OCI-LY7 (cell line): Measurements from ENCODE around the gene OLFML2B. TPM values are rescaled to one million over a fixed set of nuclear protein-coding genes. Genes with fewer than 3 reads are reported as not detected.

Experiments used
- BruUV-seq: library from RNA; stranded (reverse); fragments of 400-500 nt; replicated peaks from 2 replicates; lab custom pipeline; 2021; lab: Mats Ljungman, UMichigan
- CTCF ChIA-PET: fragments of 300-600 bp; sonication (Branson Sonifier 250); formaldehyde crosslinking; loops from one replicate; lab custom pipeline; 2022; ENCODE audit warnings: antibody characterized with exemption; ENCODE audit not compliant: unreplicated experiment; lab: Charles Lee
- POLR2A ChIA-PET: fragments of 300-600 bp; sonication (Branson Sonifier 250); formaldehyde crosslinking; loops from one replicate; lab custom pipeline; 2022; ENCODE audit warnings: antibody characterized with exemption; lab: Charles Lee
- DNase-seq: peaks from one replicate; pipeline ENCODE4 v3.0.0-alpha.2; 2015; ENCODE audit warnings: low spot score
- H2AFZ ChIP-seq: fragments of 200-600 bp; sonication (generic), shearing (Covaris generic); 2 replicates; pipeline ENCODE4 v1.6.1; 2014; ENCODE audit warnings: mild to moderate bottlenecking, antibody characterized with exemption, low read length, moderate library complexity
- H3K27ac ChIP-seq: fragments of 200-600 bp; sonication (generic); 2 replicates; pipeline ENCODE4 v1.5.1; 2014; ENCODE audit warnings: mixed run types, low read depth, mild to moderate bottlenecking, moderate library complexity, low read length, inconsistent platforms; ENCODE audit not compliant: poor library complexity, severe bottlenecking
- H3K36me3 ChIP-seq: fragments of 200-600 bp; sonication (generic); 2 replicates; pipeline ENCODE4 v1.6.1; 2014; ENCODE audit warnings: mild to moderate bottlenecking, antibody characterized with exemption, low read length, moderate library complexity, mixed read lengths; ENCODE audit not compliant: insufficient read depth
- H3K4me1 ChIP-seq: fragments of 200-600 bp; sonication (generic); 2 replicates; pipeline ENCODE4 v1.5.1; 2014; ENCODE audit warnings: mild to moderate bottlenecking, low read length; ENCODE audit not compliant: insufficient read depth, poor library complexity, severe bottlenecking
- H3K4me2 ChIP-seq: fragments of 200-600 bp; sonication (generic); 2 replicates; pipeline ENCODE4 v1.6.1; 2014; ENCODE audit warnings: mild to moderate bottlenecking, low read length
- H3K4me3 ChIP-seq: fragments of 200-600 bp; sonication (generic); 2 replicates; pipeline ENCODE4 v1.5.1; 2014; ENCODE audit warnings: mild to moderate bottlenecking, low read depth, low read length; ENCODE audit not compliant: poor library complexity, severe bottlenecking
- H3K79me2 ChIP-seq: fragments of 200-600 bp; sonication (generic); 2 replicates; pipeline ENCODE4 v1.6.1; 2016; ENCODE audit warnings: low read depth, mild to moderate bottlenecking, low read length, moderate library complexity, mixed read lengths; ENCODE audit not compliant: insufficient read depth
- H3K9me2 ChIP-seq: fragments of 200-600 bp; sonication (generic); 2 replicates; pipeline ENCODE4 v1.6.1; 2016; ENCODE audit warnings: mild to moderate bottlenecking, low read length, mixed read lengths; ENCODE audit not compliant: insufficient read depth
- H3K9me3 ChIP-seq: fragments of 200-600 bp; sonication (generic); 2 replicates; pipeline ENCODE4 v1.6.1; 2014; ENCODE audit warnings: mild to moderate bottlenecking, mixed run types, low read length, mixed read lengths
- H4K20me1 ChIP-seq: fragments of 200-600 bp; sonication (generic); 2 replicates; pipeline ENCODE4 v1.6.1; 2014; ENCODE audit warnings: mild to moderate bottlenecking, antibody characterized with exemption, low read length, moderate library complexity, mixed read lengths; ENCODE audit not compliant: insufficient read depth
- CTCF ChIP-seq: fragments of 200-600 bp; sonication (generic); conservative IDR thresholded peaks from 2 replicates; pipeline ENCODE4 v1.5.1; 2014; ENCODE audit warnings: mild to moderate bottlenecking, antibody characterized with exemption, low read length, moderate library complexity, mixed read lengths
- EZH2phosphoT487 ChIP-seq: fragments of 200-600 bp; sonication (generic); IDR thresholded peaks from 2 replicates; pipeline ENCODE4 v1.6.1; 2018; ENCODE audit warnings: low read depth, borderline replicate concordance, mild to moderate bottlenecking, mixed run types, antibody characterized with exemption, low read length, moderate library complexity, mixed read lengths
- intact Hi-C: fragments of 100-400 bp; cut with micrococcal nuclease; formaldehyde crosslinking; loops from one replicate; pipeline ENCODE4 v1.10.0; 2022; ENCODE audit not compliant: unreplicated experiment
- total RNA-seq, 2 experiments: library from RNA; depleted of rRNA in 1 of 2; stranded (reverse); fragments of >200 nt in 1 of 2; shearing (Covaris generic) in 1 of 2; gene quantifications; 2 replicates each; pipeline ENCODE4 v1.2.3, GENCODE V29; 2014 to 2022

OLFML2B gene
- total RNA-seq, 2 experiments from 2014 or later: not detected

- ChIA-PET POLR2A (interaction anchor here (0.7 kb wide), 1 partner anchor 1207 kb away, joined by 3 read pairs; no protein-coding TSS in a partner anchor), CTCF (interaction anchor here (0.6 kb wide), 1 partner anchor 156 kb away, joined by 3 read pairs; no protein-coding TSS in a partner anchor)
- intact Hi-C loops: no loop called here
- H3K4me3 ChIP-seq: no peak overlapping the region
- H3K9me3 ChIP-seq: no peaks in the 10 kb centered on the region
- H3K36me3 ChIP-seq: no peaks in the 10 kb centered on the region
- H3K9me2 ChIP-seq: no peaks in the 10 kb centered on the region
- no peaks in the 10 kb centered on the region for H3K4me1 ChIP-seq
- DNase-seq: no peak
- TF ChIP-seq CTCF: no peak
- TF ChIP-seq EZH2phosphoT487: no peak
- no TSS peak for BruUV-seq
- H4K20me1 ChIP-seq: no peaks in the 10 kb centered on the region
- no peaks in the 10 kb centered on the region for H3K79me2 ChIP-seq
- no peak overlapping the region for H3K4me2 ChIP-seq
- no peak overlapping the region for H3K27ac ChIP-seq
- H2AFZ ChIP-seq: no peak overlapping the region
Observed at GRCh38 chr1:162070825-162071224, 47.2 kb upstream of the OLFML2B start.

GRCh38 chr1:162070094-162070748 is 46.6 kb upstream of the OLFML2B start:
- TF ChIP-seq EZH2phosphoT487: no peak
- no peak for TF ChIP-seq CTCF
- peak overlapping the region; percentile 78 for H3K4me2 ChIP-seq
- CTCF ChIA-PET: interaction anchor here (0.6 kb wide), 1 partner anchor 157 kb away, joined by 3 read pairs; no protein-coding TSS in a partner anchor
- no peak overlapping the region for H2AFZ ChIP-seq
- H3K9me3 ChIP-seq: no peaks in the 10 kb centered on the region
- peak overlapping the region; percentile 64 for H3K4me3 ChIP-seq
- BruUV-seq: no TSS peak
- no peaks in the 10 kb centered on the region for H4K20me1 ChIP-seq
- H3K4me1 ChIP-seq: no peaks in the 10 kb centered on the region
- H3K9me2 ChIP-seq: no peaks in the 10 kb centered on the region
- H3K27ac ChIP-seq: no peak overlapping the region
- no peak for DNase-seq
- POLR2A ChIA-PET: no interaction called here
- intact Hi-C loops: no loop called here
- H3K79me2 ChIP-seq: no peaks in the 10 kb centered on the region
- no peaks in the 10 kb centered on the region for H3K36me3 ChIP-seq
